Mesenchymal stem cell (in vitro differentiated cells and primary cell): ENCODE results near the gene GSTO2.

Experiments used
- DNase-seq: peaks from one replicate; pipeline ENCODE4 v3.0.0-alpha.2; 2013
- H2AFZ ChIP-seq: one replicate; pipeline ENCODE4 v1.6.1; 2013; ENCODE audit warnings: low read depth, mild to moderate bottlenecking, control low read depth, inconsistent platforms, low read length, moderate library complexity
- H2AK5ac ChIP-seq: 2 replicates; pipeline ENCODE4 v1.6.1; 2013; ENCODE audit warnings: low read length, moderate library complexity, mild to moderate bottlenecking, inconsistent platforms; ENCODE audit not compliant: severe bottlenecking
- H2BK120ac ChIP-seq: one replicate; pipeline ENCODE4 v1.6.1; 2013; ENCODE audit warnings: low read depth, mild to moderate bottlenecking, inconsistent platforms, low read length, moderate library complexity
- H2BK12ac ChIP-seq, 2 experiments: one replicate each; pipeline ENCODE4 v1.6.1; 2013; ENCODE audit warnings: inconsistent platforms in 2 of 2, low read length in 2 of 2, mild to moderate bottlenecking in 2 of 2, moderate library complexity in 2 of 2, control low read depth in 1 of 2
- H2BK15ac ChIP-seq: one replicate; pipeline ENCODE4 v1.6.1; 2013; ENCODE audit warnings: mild to moderate bottlenecking, low read depth, inconsistent platforms; ENCODE audit not compliant: poor library complexity, severe bottlenecking
- H2BK5ac ChIP-seq: 2 replicates; pipeline ENCODE4 v1.6.1; 2013; ENCODE audit warnings: low read depth, mild to moderate bottlenecking, low read length, control low read depth, inconsistent platforms; ENCODE audit not compliant: poor library complexity, severe bottlenecking
- H3K14ac ChIP-seq, 2 experiments: one replicate each; pipeline ENCODE4 v1.6.1; 2013; ENCODE audit warnings: inconsistent platforms in 2 of 2, low read length in 2 of 2, control low read depth in 1 of 2, mild to moderate bottlenecking in 1 of 2, moderate library complexity in 1 of 2
- H3K18ac ChIP-seq, 2 experiments: one replicate each; pipeline ENCODE4 v1.6.1; 2013; ENCODE audit warnings: inconsistent platforms in 2 of 2, low read length in 2 of 2, control low read depth in 1 of 2, low read depth in 1 of 2, mild to moderate bottlenecking in 1 of 2
- H3K23ac ChIP-seq, 2 experiments: one replicate each; pipeline ENCODE4 v1.6.1; 2013; ENCODE audit warnings: inconsistent platforms in 2 of 2, low read length in 2 of 2, mild to moderate bottlenecking in 2 of 2, moderate library complexity in 2 of 2, control low read depth in 1 of 2
- H3K27ac ChIP-seq: 2 replicates; pipeline ENCODE4 v1.5.1; 2013; ENCODE audit warnings: mild to moderate bottlenecking, moderate library complexity, low read length, control low read depth, inconsistent platforms; ENCODE audit not compliant: poor library complexity, severe bottlenecking
- H3K27me3 ChIP-seq, 2 experiments: 2 replicates each; pipeline versions ENCODE4 v1.6.1 to v1.7.0; 2013; ENCODE audit warnings: low read length in 2 of 2, mild to moderate bottlenecking in 2 of 2, moderate library complexity in 2 of 2, control low read depth in 1 of 2, inconsistent platforms in 1 of 2; ENCODE audit not compliant: control insufficient read depth in 1 of 2, insufficient read depth in 1 of 2
- H3K36me3 ChIP-seq, 2 experiments: 2 replicates each; pipeline versions ENCODE4 v1.6.1 to v1.7.0; 2013; ENCODE audit warnings: low read length in 2 of 2, control low read depth in 1 of 2, inconsistent platforms in 1 of 2, low read depth in 1 of 2, mild to moderate bottlenecking in 1 of 2; ENCODE audit not compliant: insufficient read depth in 2 of 2, control insufficient read depth in 1 of 2
- H3K4ac ChIP-seq, 2 experiments: one replicate each; pipeline ENCODE4 v1.6.1; 2013; ENCODE audit warnings: inconsistent platforms in 2 of 2, low read length in 2 of 2, mild to moderate bottlenecking in 2 of 2, moderate library complexity in 2 of 2, control low read depth in 1 of 2, low read depth in 1 of 2
- H3K4me1 ChIP-seq: 2 replicates; pipeline ENCODE4 v1.6.1; 2013; ENCODE audit warnings: low read depth, low read length, control low read depth; ENCODE audit not compliant: control insufficient read depth, insufficient read depth
- H3K4me2 ChIP-seq: 2 replicates; pipeline ENCODE4 v1.6.1; 2013; ENCODE audit warnings: low read length, mild to moderate bottlenecking, inconsistent platforms; ENCODE audit not compliant: poor library complexity, severe bottlenecking
- H3K4me3 ChIP-seq, 2 experiments: 2 replicates each; pipeline versions ENCODE4 v1.5.1 to v1.7.0; 2013; ENCODE audit warnings: low read length in 2 of 2, mild to moderate bottlenecking in 2 of 2, control low read depth in 1 of 2, low read depth in 1 of 2; ENCODE audit not compliant: insufficient read depth in 1 of 2
- H3K79me1 ChIP-seq: replicated peaks from 2 replicates; pipeline ENCODE4 v1.6.1; 2013; ENCODE audit warnings: mild to moderate bottlenecking, control low read depth, low read length, inconsistent platforms; ENCODE audit not compliant: poor library complexity, severe bottlenecking
- H3K9ac ChIP-seq: 2 replicates; pipeline ENCODE4 v1.7.0; 2013; ENCODE audit warnings: mild to moderate bottlenecking, low read length, moderate library complexity
- H3K9me3 ChIP-seq: 2 replicates; pipeline ENCODE4 v1.7.0; 2013; ENCODE audit warnings: mild to moderate bottlenecking, low read length; ENCODE audit not compliant: control insufficient read depth
- H4K8ac ChIP-seq: one replicate; pipeline ENCODE4 v1.6.1; 2013; ENCODE audit warnings: inconsistent platforms, mild to moderate bottlenecking, low read length, moderate library complexity
- H4K91ac ChIP-seq: one replicate; pipeline ENCODE4 v1.6.1; 2013; ENCODE audit warnings: mild to moderate bottlenecking, low read length, inconsistent platforms
- WGBS: methylation state at CpG from one replicate; pipeline ENCODE4 v1.1.7; 2013; ENCODE audit warnings: mixed read lengths; 5-methylcytosine and 5-hydroxymethylcytosine counted together

The GSTO2 gene

DNA sequence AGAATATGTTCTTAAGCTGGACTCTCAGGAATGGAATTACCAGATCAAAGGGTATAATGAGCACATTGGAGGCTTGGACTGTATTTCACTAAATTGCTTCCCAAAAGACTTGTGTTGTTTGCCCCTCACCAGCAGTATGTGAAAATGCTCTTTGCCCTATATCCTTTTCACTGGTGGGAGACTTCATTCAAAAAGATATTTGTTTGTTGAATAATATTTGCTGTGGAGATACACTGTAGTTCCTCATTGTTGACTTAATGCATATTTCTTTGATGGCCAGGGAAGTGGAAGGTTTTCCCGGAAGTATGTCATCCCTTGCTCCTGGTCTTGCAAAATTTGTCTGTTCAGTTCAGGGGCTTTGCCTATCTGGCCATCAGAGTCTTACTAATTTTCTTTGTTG lies 19.4 kb downstream of the GSTO2 start:
- Histone ChIP-seq H2AFZ (no peak overlapping the region), H2BK5ac (no peak overlapping the region), H3K4me1 (peaks cover 2% of the 10 kb centered on the region), H2BK15ac (no peak overlapping the region), H3K23ac (no peak overlapping the region), H3K9me3 (no peaks in the 10 kb centered on the region), H2BK12ac (no peak overlapping the region), H4K8ac (no peak overlapping the region), H3K36me3 (no peaks in the 10 kb centered on the region), H3K4ac (no peak overlapping the region), H3K14ac (no peak overlapping the region), H3K4me2 (no peak overlapping the region), H3K9ac (no peak overlapping the region), H2BK120ac (no peak overlapping the region), H3K4me3 (no peak overlapping the region), H3K79me1 (no peaks in the 10 kb centered on the region), H3K27ac (no peak overlapping the region), H3K27me3 (peaks cover 0 to 9% of the 10 kb centered on the region in 2 experiments), H3K18ac (no peak overlapping the region), H4K91ac (no peak overlapping the region), H2AK5ac (no peak overlapping the region)
- 63% methylated on average over 1 of the region's 1 CpG for WGBS
- no peak for DNase-seq

DNA sequence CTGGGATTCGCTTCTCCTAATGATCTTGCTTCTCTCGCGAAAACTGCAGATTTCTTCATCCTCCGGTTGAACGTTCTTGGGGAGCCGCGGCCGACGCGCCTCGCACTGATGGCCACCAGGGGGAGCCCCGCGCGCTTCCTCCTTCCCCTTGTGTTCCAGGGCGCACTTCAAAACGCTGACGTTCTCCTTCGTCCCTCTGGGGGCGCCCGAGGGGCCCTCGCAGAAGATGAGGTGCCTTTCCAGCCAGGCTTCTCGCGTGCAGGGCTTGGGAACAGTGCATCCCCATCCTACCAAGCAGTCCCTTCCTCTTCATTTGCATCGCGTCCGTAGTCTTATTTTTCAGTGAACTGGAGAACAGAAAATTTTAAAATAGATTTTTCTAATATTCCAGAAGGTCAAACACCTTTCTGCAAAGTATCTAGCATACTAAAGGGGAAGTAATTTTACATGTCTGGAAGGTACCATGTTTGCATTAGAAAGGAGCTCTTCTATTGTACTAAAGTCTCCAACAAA lies 22.5 kb downstream of the GSTO2 start:
- Histone ChIP-seq H3K27ac (no peak overlapping the region), H4K8ac (no peak overlapping the region), H3K4me1 (peaks cover 2% of the 10 kb centered on the region), H3K4me3 (peak overlapping the region in 1 of 2 experiments; percentile 63), H2BK15ac (no peak overlapping the region), H3K4me2 (peak overlapping the region; percentile 35), H3K18ac (no peak overlapping the region), H3K4ac (no peak overlapping the region), H2AK5ac (no peak overlapping the region), H2BK120ac (no peak overlapping the region), H2BK12ac (no peak overlapping the region), H2BK5ac (no peak overlapping the region), H3K9me3 (no peaks in the 10 kb centered on the region), H3K36me3 (no peaks in the 10 kb centered on the region), H3K79me1 (no peaks in the 10 kb centered on the region), H3K23ac (no peak overlapping the region), H3K14ac (no peak overlapping the region), H3K27me3 (peaks cover 0 to 5% of the 10 kb centered on the region in 2 experiments), H2AFZ (peak overlapping the region; percentile 24), H4K91ac (no peak overlapping the region), H3K9ac (peak overlapping the region; percentile 78)
- WGBS, result 0% methylated on average over 20 of the region's 26 CpGs
- peak; percentile 85 for DNase-seq

DNA sequence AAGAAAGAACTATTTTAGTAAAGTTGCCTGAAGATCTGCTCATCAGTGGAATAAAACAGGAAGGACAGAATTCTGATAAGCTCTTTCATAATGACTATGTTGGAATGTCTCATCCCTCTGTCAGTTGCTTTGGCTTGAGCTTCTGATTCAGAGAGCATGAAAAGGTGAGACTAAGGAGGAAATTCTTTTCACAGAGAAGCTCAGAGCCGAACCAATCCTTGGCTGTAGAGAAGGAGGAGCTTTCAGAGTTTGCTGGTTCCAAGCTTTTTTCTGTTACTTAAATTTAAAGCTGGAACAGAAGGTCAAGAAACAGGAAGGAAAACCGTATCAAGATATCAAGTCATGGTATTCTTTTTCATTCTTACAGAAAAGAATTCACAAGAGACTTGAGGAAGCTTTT lies 24.0 kb downstream of the GSTO2 start:
- H2BK12ac ChIP-seq, result no peak overlapping the region
- DNase-seq, result no peak
- H3K9ac ChIP-seq, result peak overlapping the region; percentile 56
- H3K4me3 ChIP-seq, result no peak overlapping the region
- no peaks in the 10 kb centered on the region for H3K9me3 ChIP-seq
- no peak overlapping the region for H3K14ac ChIP-seq
- no peak overlapping the region for H4K8ac ChIP-seq
- H3K27me3 ChIP-seq, result peaks cover 0 to 5% of the 10 kb centered on the region in 2 experiments
- no peak overlapping the region for H3K4ac ChIP-seq
- H3K18ac ChIP-seq, result no peak overlapping the region
- no peak overlapping the region for H2BK15ac ChIP-seq
- no peaks in the 10 kb centered on the region for H3K36me3 ChIP-seq
- H2AFZ ChIP-seq, result no peak overlapping the region
- no peak overlapping the region for H2AK5ac ChIP-seq
- peaks cover 6% of the 10 kb centered on the region for H3K4me1 ChIP-seq
- WGBS, result 43% methylated on average over 1 of the region's 2 CpGs
- no peak overlapping the region for H3K4me2 ChIP-seq
- H4K91ac ChIP-seq, result no peak overlapping the region
- H3K27ac ChIP-seq, result no peak overlapping the region
- no peak overlapping the region for H2BK5ac ChIP-seq
- no peaks in the 10 kb centered on the region for H3K79me1 ChIP-seq
- H3K23ac ChIP-seq, result no peak overlapping the region
- no peak overlapping the region for H2BK120ac ChIP-seq

- Histone ChIP-seq H3K4me1 (peaks cover 8% of the 10 kb centered on the region), H3K27me3 (peaks cover 0 to 5% of the 10 kb centered on the region in 2 experiments), H3K9me3 (no peaks in the 10 kb centered on the region), H3K23ac (no peak overlapping the region), H2BK12ac (no peak overlapping the region), H3K4ac (no peak overlapping the region), H3K4me2 (no peak overlapping the region), H3K18ac (no peak overlapping the region), H3K14ac (no peak overlapping the region), H3K79me1 (no peaks in the 10 kb centered on the region), H2AFZ (no peak overlapping the region), H2BK15ac (no peak overlapping the region), H4K8ac (no peak overlapping the region), H2BK5ac (no peak overlapping the region), H3K4me3 (no peak overlapping the region), H2BK120ac (no peak overlapping the region), H3K9ac (no peak overlapping the region), H2AK5ac (no peak overlapping the region), H4K91ac (no peak overlapping the region), H3K27ac (no peak overlapping the region), H3K36me3 (no peaks in the 10 kb centered on the region)
- no peak for DNase-seq
- WGBS, result 96% methylated on average over 4 of the region's 5 CpGs
These were observed 24.9 kb downstream of the GSTO2 start for GRCh38 chr10:104293781-104294321.
